OCI-LY7 (cell line): ENCODE results near the gene GPR146. TPM values are rescaled to one million over a fixed set of nuclear protein-coding genes. Genes with fewer than 3 reads are reported as not detected.
A peak's percentile ranks its signal among the peaks of the same experiment; 100 is the strongest.

Experiments used
- BruUV-seq: library from RNA; stranded (reverse); fragments of 400-500 nt; replicated peaks from 2 replicates; lab custom pipeline; 2021; lab: Mats Ljungman, UMichigan
- CTCF ChIA-PET: fragments of 300-600 bp; sonication (Branson Sonifier 250); formaldehyde crosslinking; loops from one replicate; lab custom pipeline; 2022; ENCODE audit warnings: antibody characterized with exemption; ENCODE audit not compliant: unreplicated experiment; lab: Charles Lee
- POLR2A ChIA-PET: fragments of 300-600 bp; sonication (Branson Sonifier 250); formaldehyde crosslinking; loops from one replicate; lab custom pipeline; 2022; ENCODE audit warnings: antibody characterized with exemption; lab: Charles Lee
- DNase-seq: peaks from one replicate; pipeline ENCODE4 v3.0.0-alpha.2; 2015; ENCODE audit warnings: low spot score
- H2AFZ ChIP-seq: fragments of 200-600 bp; sonication (generic), shearing (Covaris generic); 2 replicates; pipeline ENCODE4 v1.6.1; 2014; ENCODE audit warnings: mild to moderate bottlenecking, antibody characterized with exemption, low read length, moderate library complexity
- H3K27ac ChIP-seq: fragments of 200-600 bp; sonication (generic); 2 replicates; pipeline ENCODE4 v1.5.1; 2014; ENCODE audit warnings: mixed run types, low read depth, mild to moderate bottlenecking, moderate library complexity, low read length, inconsistent platforms; ENCODE audit not compliant: poor library complexity, severe bottlenecking
- H3K36me3 ChIP-seq: fragments of 200-600 bp; sonication (generic); 2 replicates; pipeline ENCODE4 v1.6.1; 2014; ENCODE audit warnings: mild to moderate bottlenecking, antibody characterized with exemption, low read length, moderate library complexity, mixed read lengths; ENCODE audit not compliant: insufficient read depth
- H3K4me1 ChIP-seq: fragments of 200-600 bp; sonication (generic); 2 replicates; pipeline ENCODE4 v1.5.1; 2014; ENCODE audit warnings: mild to moderate bottlenecking, low read length; ENCODE audit not compliant: insufficient read depth, poor library complexity, severe bottlenecking
- H3K4me2 ChIP-seq: fragments of 200-600 bp; sonication (generic); 2 replicates; pipeline ENCODE4 v1.6.1; 2014; ENCODE audit warnings: mild to moderate bottlenecking, low read length
- H3K4me3 ChIP-seq: fragments of 200-600 bp; sonication (generic); 2 replicates; pipeline ENCODE4 v1.5.1; 2014; ENCODE audit warnings: mild to moderate bottlenecking, low read depth, low read length; ENCODE audit not compliant: poor library complexity, severe bottlenecking
- H3K79me2 ChIP-seq: fragments of 200-600 bp; sonication (generic); 2 replicates; pipeline ENCODE4 v1.6.1; 2016; ENCODE audit warnings: low read depth, mild to moderate bottlenecking, low read length, moderate library complexity, mixed read lengths; ENCODE audit not compliant: insufficient read depth
- H3K9me2 ChIP-seq: fragments of 200-600 bp; sonication (generic); 2 replicates; pipeline ENCODE4 v1.6.1; 2016; ENCODE audit warnings: mild to moderate bottlenecking, low read length, mixed read lengths; ENCODE audit not compliant: insufficient read depth
- H3K9me3 ChIP-seq: fragments of 200-600 bp; sonication (generic); 2 replicates; pipeline ENCODE4 v1.6.1; 2014; ENCODE audit warnings: mild to moderate bottlenecking, mixed run types, low read length, mixed read lengths
- H4K20me1 ChIP-seq: fragments of 200-600 bp; sonication (generic); 2 replicates; pipeline ENCODE4 v1.6.1; 2014; ENCODE audit warnings: mild to moderate bottlenecking, antibody characterized with exemption, low read length, moderate library complexity, mixed read lengths; ENCODE audit not compliant: insufficient read depth
- EZH2phosphoT487 ChIP-seq: fragments of 200-600 bp; sonication (generic); IDR thresholded peaks from 2 replicates; pipeline ENCODE4 v1.6.1; 2018; ENCODE audit warnings: low read depth, borderline replicate concordance, mild to moderate bottlenecking, mixed run types, antibody characterized with exemption, low read length, moderate library complexity, mixed read lengths
- intact Hi-C: fragments of 100-400 bp; cut with micrococcal nuclease; formaldehyde crosslinking; loops from one replicate; pipeline ENCODE4 v1.10.0; 2022; ENCODE audit not compliant: unreplicated experiment
- microRNA-seq: library from miRNA; unstranded; fragments of <30 nt; microRNA quantifications from one replicate; pipeline ENCODE4 v1.2.0, GENCODE V29; 2022; ENCODE audit warnings: borderline replicate concordance
- small RNA-seq: library from RNA; depleted of rRNA; stranded (forward); fragments of <200 nt; gene quantifications from one replicate; pipeline ENCODE3, GENCODE V24; 2014
- total RNA-seq, 2 experiments: library from RNA; depleted of rRNA in 1 of 2; stranded (reverse); fragments of >200 nt in 1 of 2; shearing (Covaris generic) in 1 of 2; gene quantifications; 2 replicates each; pipeline ENCODE4 v1.2.3, GENCODE V29; 2014 to 2022

GPR146 gene
- total RNA-seq, 2 experiments from 2014 or later: 0.95 to 3.3 TPM

DNA sequence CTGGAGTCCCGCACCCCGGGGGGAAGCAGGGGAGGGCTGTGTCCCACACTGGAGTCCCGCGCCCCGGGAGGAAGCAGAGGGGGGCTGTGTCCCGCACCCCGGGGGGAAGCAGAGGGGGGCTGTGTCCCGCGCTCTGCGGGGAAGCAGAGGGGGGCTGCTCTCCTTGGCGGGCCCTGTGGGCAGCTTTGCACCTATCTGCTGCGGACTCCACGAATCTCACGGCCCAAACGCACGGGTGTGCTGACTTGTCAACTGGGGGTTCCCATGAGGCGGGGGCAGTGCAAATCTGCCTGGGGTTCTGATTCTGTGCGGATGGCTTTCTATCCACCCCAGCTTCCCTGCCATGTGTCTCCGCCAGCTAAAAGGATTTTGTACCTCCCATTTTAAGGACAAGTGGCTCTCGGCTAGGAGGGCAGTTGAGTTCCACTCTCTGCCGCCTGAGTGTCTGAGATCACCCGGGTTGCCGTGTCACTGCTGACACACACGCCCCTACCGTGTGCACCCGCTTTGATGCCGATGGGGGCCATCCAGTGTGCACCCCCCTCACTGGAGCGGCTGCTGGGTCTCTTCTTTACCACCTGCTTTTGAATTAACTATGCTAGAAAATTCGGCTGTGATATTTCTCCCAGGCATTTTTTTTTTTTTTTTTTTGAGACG is 64.0 kb downstream of the GPR146 start:
- ChIA-PET POLR2A (no interaction called here), CTCF (no interaction called here)
- Histone ChIP-seq H4K20me1 (no peaks in the 10 kb centered on the region), H3K79me2 (no peaks in the 10 kb centered on the region), H3K4me1 (peaks cover 15% of the 10 kb centered on the region), H3K36me3 (peaks cover 9% of the 10 kb centered on the region; the same call in 1 of the 2 replicates), H2AFZ (no peak overlapping the region), H3K27ac (no peak overlapping the region), H3K4me2 (no peak overlapping the region), H3K9me3 (no peaks in the 10 kb centered on the region), H3K9me2 (no peaks in the 10 kb centered on the region), H3K4me3 (no peak overlapping the region)
- DNase-seq: no peak
- BruUV-seq: no TSS peak
- TF ChIP-seq EZH2phosphoT487: no peak
- intact Hi-C loops: no loop called here

Small RNA genes within 50 kb of the gene (microRNA-seq; reads per million reads assigned to microRNA genes)
- gene MIR339: 11,231 reads per million, percentile 95 among the genes with 10 or more reads in this experiment

Small RNA genes within 50 kb of the gene (small RNA-seq; reads per million reads assigned to genes)
- gene MIR339: 11.1 reads per million, percentile 96 among the genes with 10 or more reads in this experiment

Other genes with a start within 250 kb of the GPR146 start
- gene SUN1, start 212.1 kb upstream of the GPR146 start, total RNA-seq (2014; rRNA removed; shearing (Covaris generic)): 78.5 and 105 TPM in 2 replicates
- gene SUN1, start 212.1 kb upstream of the GPR146 start, total RNA-seq (2022): 83.4 and 84.2 TPM in 2 replicates
- gene GET4, start 168.0 kb upstream of the GPR146 start, total RNA-seq (2014; rRNA removed; shearing (Covaris generic)): 46.3 and 54.4 TPM in 2 replicates
- gene GET4, start 168.0 kb upstream of the GPR146 start, total RNA-seq (2022): 51.1 and 54.5 TPM in 2 replicates
- gene ADAP1, start 89.9 kb upstream of the GPR146 start, total RNA-seq (2014; rRNA removed; shearing (Covaris generic)): 0.41 and 2.4 TPM in 2 replicates
- gene ADAP1, start 89.9 kb upstream of the GPR146 start, total RNA-seq (2022): 7.0 and 7.7 TPM in 2 replicates
- gene COX19, start 69.0 kb upstream of the GPR146 start, total RNA-seq (2014; rRNA removed; shearing (Covaris generic)): 20.3 and 23.2 TPM in 2 replicates
- gene COX19, start 69.0 kb upstream of the GPR146 start, total RNA-seq (2022): 43.1 and 45.7 TPM in 2 replicates
- gene CYP2W1, start 61.4 kb upstream of the GPR146 start, total RNA-seq (2014; rRNA removed; shearing (Covaris generic)): 0.31 TPM in 1 of 2 replicates, not detected in the other
- 1.3 and 1.5 TPM in 2 replicates for gene CYP2W1, start 61.4 kb upstream of the GPR146 start, total RNA-seq (2022)
- 22.9 and 34.9 TPM in 2 replicates for gene GPER1, start 43.6 kb downstream of the GPR146 start, total RNA-seq (2014; rRNA removed; shearing (Covaris generic))
- 44.7 and 75.9 TPM in 2 replicates for gene GPER1, start 43.6 kb downstream of the GPR146 start, total RNA-seq (2022)
- 20.2 and 22.9 TPM in 2 replicates for gene ZFAND2A, start 115.7 kb downstream of the GPR146 start, total RNA-seq (2014; rRNA removed; shearing (Covaris generic))
- 20.4 and 24.8 TPM in 2 replicates for gene ZFAND2A, start 115.7 kb downstream of the GPR146 start, total RNA-seq (2022)
- not detected in 2 replicates for gene UNCX, start 188.3 kb downstream of the GPR146 start, total RNA-seq (2014; rRNA removed; shearing (Covaris generic))
- gene UNCX, start 188.3 kb downstream of the GPR146 start, total RNA-seq (2022): not detected in 2 replicates